IPS-15b (cell line): ENCODE results near the gene FAM118B.

Experiments used
- H3K27me3 ChIP-seq: one replicate; pipeline ENCODE4 v1.6.1; 2013; ENCODE audit warnings: low read length; ENCODE audit not compliant: control insufficient read depth, insufficient read depth
- H3K36me3 ChIP-seq: one replicate; pipeline ENCODE4 v1.6.1; 2013; ENCODE audit warnings: low read length; ENCODE audit not compliant: control insufficient read depth, insufficient read depth
- H3K4me1 ChIP-seq: one replicate; pipeline ENCODE4 v1.6.1; 2013; ENCODE audit warnings: mild to moderate bottlenecking, low read length; ENCODE audit not compliant: control insufficient read depth, insufficient read depth
- H3K4me3 ChIP-seq: one replicate; pipeline ENCODE4 v1.5.1; 2013; ENCODE audit warnings: low read depth, low read length
- H3K9ac ChIP-seq: one replicate; pipeline ENCODE4 v1.6.1; 2013; ENCODE audit warnings: low read depth, mild to moderate bottlenecking, low read length
- H3K9me3 ChIP-seq: one replicate; pipeline ENCODE4 v1.6.1; 2013; ENCODE audit warnings: mild to moderate bottlenecking, low read length; ENCODE audit not compliant: control insufficient read depth, insufficient read depth

Gene FAM118B

DNA sequence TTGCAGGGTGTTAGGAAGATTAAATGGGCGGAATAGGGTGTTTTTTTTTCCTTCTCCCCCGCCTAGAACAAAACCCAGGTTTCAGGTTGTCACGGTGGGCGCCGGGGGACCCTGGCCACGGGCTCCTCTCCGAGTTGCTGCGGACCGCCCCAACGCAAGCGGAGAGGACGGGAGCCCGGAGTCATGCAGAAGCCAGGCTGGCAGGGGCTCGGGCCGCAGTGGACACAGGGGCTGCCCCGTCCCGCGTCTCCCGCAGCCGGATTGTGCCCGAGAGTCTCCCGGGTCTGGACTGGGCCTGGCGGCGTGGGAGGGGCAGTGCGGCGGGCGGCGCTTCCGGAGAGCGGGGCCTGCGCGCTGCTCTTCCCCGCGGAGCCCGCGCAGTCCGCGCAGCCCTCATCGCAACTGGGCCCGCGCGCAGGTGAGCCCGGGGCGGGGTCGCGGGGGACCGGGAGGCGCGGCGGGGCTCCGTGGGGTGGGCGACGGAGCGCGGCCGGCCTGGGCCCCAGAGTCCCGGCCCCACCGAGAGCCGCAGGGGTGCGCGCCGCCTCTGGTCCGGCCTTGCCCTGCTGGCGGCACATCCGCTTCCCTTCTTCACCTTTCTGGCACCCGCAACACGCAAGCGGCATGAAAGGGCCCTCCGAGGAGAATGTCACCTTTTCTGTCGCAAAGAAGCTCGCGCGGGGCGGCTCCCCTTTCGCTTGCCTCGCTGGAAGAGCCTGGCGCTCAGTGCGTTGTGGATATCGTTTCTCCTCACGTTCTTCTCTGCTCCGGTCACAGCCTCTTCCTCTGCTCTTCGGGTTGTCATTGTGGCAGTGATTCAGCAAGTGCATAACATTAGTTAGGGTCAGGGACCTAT is 71.4 kb downstream of the FAM118B start, which contains the start of gene TIRAP:
TIRAP (plus strand) TSS at position 358 of the 856 bp plus-strand sequence. CDS start 7,802 bp downstream, outside the sequence.
- Histone ChIP-seq H3K9ac (peak within 1 kb of the TSS; percentile 50), H3K4me3 (peak within 1 kb of the TSS; percentile 82), H3K9me3 (no peaks in the 10 kb centered on the region), H3K4me1 (peaks cover 5% of the 10 kb centered on the region), H3K27me3 (peaks cover 22% of the 10 kb centered on the region), H3K36me3 (no peaks in the 10 kb centered on the region)

DNA sequence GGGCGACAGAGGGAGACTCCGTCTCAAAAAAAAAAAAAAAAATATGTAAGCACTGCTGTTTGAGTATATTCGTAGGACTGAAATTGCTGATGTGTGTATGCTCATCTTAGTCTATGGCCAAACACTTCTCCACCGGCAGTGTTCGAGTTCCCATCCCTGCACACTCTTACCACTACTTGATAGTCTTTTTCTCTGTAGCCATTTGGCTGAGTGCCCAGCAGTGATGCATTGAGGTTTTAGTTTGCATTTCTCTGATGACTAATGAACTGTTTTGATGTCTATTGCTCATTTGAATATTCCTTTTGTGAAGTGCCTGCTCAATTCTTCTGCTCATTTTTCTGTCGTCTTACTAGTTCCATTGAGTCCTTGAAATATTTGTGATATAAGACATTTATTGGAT is 73.2 kb downstream of the FAM118B start:
- no peak overlapping the region for H3K9ac ChIP-seq
- peaks cover 22% of the 10 kb centered on the region for H3K27me3 ChIP-seq
- H3K4me1 ChIP-seq, result peaks cover 5% of the 10 kb centered on the region
- H3K9me3 ChIP-seq, result no peaks in the 10 kb centered on the region
- no peaks in the 10 kb centered on the region for H3K36me3 ChIP-seq
- H3K4me3 ChIP-seq, result no peak overlapping the region

DNA sequence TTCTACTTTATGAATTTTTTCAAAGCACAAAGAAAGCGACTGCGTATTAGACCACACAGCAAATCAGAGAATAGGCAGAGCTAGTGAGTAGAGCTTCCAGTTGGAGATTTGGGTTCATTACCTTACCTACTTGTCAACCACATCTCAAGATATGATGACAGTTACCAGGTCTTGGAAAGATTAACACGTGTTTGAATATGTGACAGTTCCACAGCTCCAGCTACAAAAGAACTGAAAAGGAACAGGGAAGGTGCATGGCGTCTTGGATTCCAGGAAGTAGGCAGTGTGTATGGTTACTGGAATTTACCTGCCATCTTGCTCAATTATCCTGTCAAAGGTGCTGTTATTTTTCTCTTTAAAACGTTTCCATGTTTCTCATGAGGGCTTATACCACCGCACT is 76.7 kb downstream of the FAM118B start:
- Histone ChIP-seq H3K27me3 (peaks cover 9% of the 10 kb centered on the region), H3K4me3 (no peak overlapping the region), H3K9ac (no peak overlapping the region), H3K9me3 (no peaks in the 10 kb centered on the region), H3K4me1 (peaks cover 2% of the 10 kb centered on the region), H3K36me3 (no peaks in the 10 kb centered on the region)

DNA sequence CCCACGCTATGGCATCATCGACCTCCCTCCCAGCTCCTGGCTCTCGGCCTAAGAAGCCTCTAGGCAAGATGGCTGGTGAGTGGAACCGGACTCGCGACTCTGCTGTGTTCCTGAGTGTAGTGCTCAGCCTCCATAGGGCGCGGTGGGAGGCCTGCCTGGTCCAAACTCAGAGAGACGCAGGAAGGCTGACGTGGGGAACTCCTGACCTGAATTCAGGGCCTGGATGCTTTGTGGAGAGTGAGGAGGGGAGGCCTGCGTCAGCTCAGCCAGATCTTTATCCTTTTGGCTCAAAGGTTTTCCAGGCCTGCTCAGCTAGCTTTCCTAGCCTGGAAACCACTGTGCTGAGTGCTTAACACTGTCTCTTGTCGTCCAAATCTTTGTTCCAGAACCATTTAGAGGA is 79.3 kb downstream of the FAM118B start:
- no peak overlapping the region for H3K4me3 ChIP-seq
- H3K9ac ChIP-seq, result no peak overlapping the region
- no peaks in the 10 kb centered on the region for H3K9me3 ChIP-seq
- no peaks in the 10 kb centered on the region for H3K27me3 ChIP-seq
- H3K4me1 ChIP-seq, result no peaks in the 10 kb centered on the region
- H3K36me3 ChIP-seq, result no peaks in the 10 kb centered on the region

DNA sequence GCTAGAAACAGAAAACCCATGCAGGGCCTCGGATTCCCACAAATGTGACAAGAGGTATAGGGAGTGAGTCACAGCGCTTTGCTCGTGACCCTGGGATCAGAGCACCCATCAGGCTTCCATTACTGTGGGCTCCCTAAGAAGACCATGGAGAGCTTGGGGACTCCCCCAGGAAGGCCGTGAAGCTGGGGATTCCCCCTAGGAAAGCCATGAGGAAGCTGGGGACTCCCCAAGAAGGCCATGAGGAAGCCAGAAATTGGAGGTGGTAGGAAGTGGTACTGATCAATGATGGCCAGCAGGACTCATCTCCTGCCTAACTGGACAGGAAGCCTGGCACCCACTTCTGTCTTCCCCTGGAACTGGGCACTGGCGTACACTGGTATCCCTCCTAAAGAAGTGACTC is 82.1 kb downstream of the FAM118B start:
- H3K27me3 ChIP-seq, result no peaks in the 10 kb centered on the region
- H3K9ac ChIP-seq, result no peak overlapping the region
- no peaks in the 10 kb centered on the region for H3K4me1 ChIP-seq
- no peaks in the 10 kb centered on the region for H3K36me3 ChIP-seq
- no peaks in the 10 kb centered on the region for H3K9me3 ChIP-seq
- no peak overlapping the region for H3K4me3 ChIP-seq

DNA sequence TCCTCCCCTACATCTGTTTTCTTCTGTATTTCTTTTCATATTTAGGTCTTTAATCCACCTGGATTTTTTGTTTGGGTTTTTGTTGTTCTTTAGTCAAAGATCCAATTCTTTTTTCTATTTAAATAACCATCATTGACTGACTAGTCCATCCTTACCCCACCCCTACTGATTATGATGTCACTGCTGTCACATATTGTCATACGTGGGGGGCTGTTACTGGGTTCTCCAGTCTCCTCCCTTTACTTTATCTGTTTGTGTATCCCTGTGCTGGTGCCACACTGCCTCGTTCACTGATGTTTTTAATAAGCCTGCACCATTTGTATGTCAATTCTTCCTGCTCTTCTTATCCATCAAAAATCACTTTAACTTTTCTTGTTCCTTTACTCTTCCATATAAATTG is 85.4 kb downstream of the FAM118B start:
- Histone ChIP-seq H3K27me3 (no peaks in the 10 kb centered on the region), H3K4me3 (no peak overlapping the region), H3K4me1 (no peaks in the 10 kb centered on the region), H3K9ac (no peak overlapping the region), H3K9me3 (no peaks in the 10 kb centered on the region), H3K36me3 (no peaks in the 10 kb centered on the region)

DNA sequence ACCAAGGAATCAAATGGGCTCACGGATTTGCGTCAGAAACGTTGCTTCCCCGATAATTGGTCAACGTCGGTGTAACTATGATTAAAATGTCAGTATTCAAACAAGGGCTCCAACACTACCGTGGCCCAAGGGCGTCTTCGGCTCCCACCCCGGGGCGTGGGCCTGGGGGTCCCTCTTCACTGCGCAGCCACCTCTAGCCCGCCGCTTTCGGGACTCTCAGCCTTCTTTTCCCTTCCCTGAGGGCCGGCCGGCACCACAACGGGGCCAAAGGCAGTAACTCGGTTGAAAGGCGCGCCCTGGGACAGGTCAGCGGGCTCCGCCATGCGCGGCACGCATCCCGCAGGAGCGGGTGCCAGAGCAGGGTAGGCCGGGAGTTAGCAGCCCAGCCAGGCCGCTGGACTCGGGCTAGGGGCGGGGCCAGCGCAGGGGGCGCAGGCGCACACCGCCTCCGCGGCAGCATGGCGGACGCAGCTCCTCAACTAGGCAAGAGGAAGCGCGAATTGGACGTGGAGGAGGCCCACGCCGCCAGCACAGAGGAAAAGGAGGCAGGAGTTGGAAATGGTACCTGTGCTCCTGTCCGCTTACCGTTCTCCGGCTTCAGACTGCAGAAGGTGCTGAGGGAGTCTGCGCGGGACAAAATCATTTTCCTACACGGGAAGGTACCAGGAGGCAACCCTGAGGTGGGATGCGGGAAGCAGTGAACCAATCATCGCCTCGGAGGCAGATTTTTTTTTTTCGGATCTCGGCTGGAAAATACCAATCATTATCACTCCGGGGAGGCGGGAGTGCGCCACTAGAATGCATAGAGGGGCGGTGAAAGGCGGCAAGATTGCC is 92.3 kb downstream of the FAM118B start, which contains the start of gene DCPS:
DCPS (plus strand) TSS at position 438 of the 834 bp plus-strand sequence; CDS start at position 459, 21 bp downstream.
- H3K9ac ChIP-seq, result peak within 1 kb of the TSS; percentile 84
- H3K9me3 ChIP-seq, result no peaks in the 10 kb centered on the region
- peak within 1 kb of the TSS; percentile 97 for H3K4me3 ChIP-seq
- no peaks in the 10 kb centered on the region for H3K27me3 ChIP-seq
- no peaks in the 10 kb centered on the region for H3K36me3 ChIP-seq
- no peaks in the 10 kb centered on the region for H3K4me1 ChIP-seq

DNA sequence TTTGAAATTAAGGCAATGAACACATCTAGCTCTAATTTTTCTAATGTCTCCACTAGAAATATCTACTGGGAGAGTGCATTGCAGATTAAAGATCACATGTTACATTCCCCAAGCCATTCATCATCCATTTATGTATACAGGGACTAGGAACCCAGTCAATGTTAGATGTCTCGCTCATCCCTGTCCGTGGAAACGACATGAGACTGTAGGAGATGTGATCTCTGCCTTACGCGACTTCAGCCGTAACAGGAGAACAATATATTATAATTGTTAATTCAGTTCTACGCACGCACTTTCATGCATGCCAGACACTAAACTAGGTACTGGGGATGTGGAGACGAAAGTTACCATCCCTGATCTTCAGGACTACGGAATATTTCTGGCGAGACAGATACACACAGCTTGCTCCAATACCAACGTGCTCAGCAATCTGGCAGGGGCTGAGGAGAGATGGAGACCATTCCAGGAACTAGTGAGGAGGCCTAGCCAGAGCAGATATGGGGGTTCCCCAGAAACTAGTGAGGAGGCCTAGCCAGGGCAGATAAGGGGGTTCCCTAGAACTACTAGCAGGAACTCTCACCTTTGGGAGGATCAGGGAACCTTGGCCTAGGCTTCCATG is 93.0 kb downstream of the FAM118B start:
- Histone ChIP-seq H3K4me1 (no peaks in the 10 kb centered on the region), H3K9me3 (no peaks in the 10 kb centered on the region), H3K27me3 (no peaks in the 10 kb centered on the region), H3K4me3 (peak overlapping the region; percentile 97), H3K9ac (peak overlapping the region; percentile 84), H3K36me3 (no peaks in the 10 kb centered on the region)

DNA sequence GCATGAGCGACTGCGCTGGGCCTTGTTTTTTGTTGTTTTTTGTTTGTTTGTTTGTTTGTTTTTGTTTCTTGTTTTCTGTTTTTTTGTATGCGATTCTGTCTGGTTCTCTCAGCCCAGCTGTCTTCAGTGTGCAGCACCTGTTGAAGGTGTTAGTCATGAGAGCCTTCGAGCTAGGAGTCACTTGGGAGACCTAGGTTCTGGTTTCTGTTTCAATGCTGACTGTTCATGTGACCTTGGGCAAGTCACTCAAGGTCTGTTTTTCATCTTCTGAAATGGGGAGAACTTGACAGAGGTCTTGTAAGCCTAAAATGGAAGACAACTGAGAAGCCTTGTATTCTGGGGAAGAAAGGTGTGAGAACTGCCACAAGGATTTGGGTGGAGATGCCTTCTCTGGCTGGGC is 94.1 kb downstream of the FAM118B start:
- H3K4me3 ChIP-seq, result no peak overlapping the region
- no peaks in the 10 kb centered on the region for H3K27me3 ChIP-seq
- H3K4me1 ChIP-seq, result no peaks in the 10 kb centered on the region

DNA sequence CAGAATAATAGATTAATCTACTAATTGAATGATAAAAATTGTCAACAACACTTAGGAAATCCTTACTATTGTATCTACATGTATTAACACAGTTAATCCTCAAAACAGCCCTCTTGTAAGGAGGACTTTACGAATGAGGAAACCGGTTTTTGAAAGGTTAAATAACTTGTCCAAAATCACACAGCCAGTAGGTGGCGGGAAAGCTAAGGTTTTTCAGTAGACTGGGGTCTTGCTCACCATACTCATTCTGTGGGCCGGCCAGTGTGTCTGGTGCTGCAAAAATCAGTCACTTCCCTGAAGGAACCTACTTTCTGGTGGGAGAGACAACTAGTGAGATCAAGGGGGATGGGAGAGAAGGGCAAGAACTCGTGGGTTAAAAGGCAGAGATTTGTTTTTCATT is 96.1 kb downstream of the FAM118B start:
- Histone ChIP-seq H3K36me3 (peaks cover 5% of the 10 kb centered on the region), H3K9ac (no peak overlapping the region), H3K4me1 (no peaks in the 10 kb centered on the region), H3K4me3 (no peak overlapping the region), H3K9me3 (no peaks in the 10 kb centered on the region), H3K27me3 (no peaks in the 10 kb centered on the region)

More for the DNA sequence above, 94.1 kb downstream of the FAM118B start:
- Histone ChIP-seq H3K9me3 (no peaks in the 10 kb centered on the region), H3K9ac (no peak overlapping the region), H3K36me3 (no peaks in the 10 kb centered on the region)

DNA sequence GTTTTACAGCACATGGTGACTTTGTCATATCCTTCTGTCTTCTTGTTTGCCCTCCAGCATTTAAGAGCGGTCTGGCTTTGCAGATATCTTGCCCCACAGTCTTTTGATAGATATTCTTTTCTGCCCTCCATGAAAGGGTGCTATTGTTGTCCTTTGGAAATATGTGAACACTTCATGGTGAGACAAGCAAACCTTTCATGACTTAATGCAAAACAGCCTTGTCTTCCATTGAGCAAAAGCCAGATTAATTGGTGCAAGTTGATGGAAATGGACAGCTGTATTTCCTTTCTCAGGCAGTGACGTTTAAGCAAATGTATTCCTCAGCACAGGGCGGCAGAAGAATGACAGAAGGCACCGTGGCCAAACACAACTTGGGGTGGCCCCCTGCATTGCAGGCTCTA is 96.7 kb downstream of the FAM118B start:
- Histone ChIP-seq H3K27me3 (no peaks in the 10 kb centered on the region), H3K4me1 (no peaks in the 10 kb centered on the region), H3K36me3 (peaks cover 5% of the 10 kb centered on the region), H3K9ac (no peak overlapping the region), H3K9me3 (no peaks in the 10 kb centered on the region), H3K4me3 (no peak overlapping the region)
